GM12878 (cell line): ENCODE results near the gene C11orf16. TPM values are rescaled to one million over a fixed set of nuclear protein-coding genes. Genes with fewer than 3 reads are reported as not detected.
A peak's percentile ranks its signal among the peaks of the same experiment; 100 is the strongest.

ENCODE experiments used
- ATAC-seq: fragments of 200-7000 bp; cut with Tn5 transposase; 3 replicates; pipeline ENCODE4 v1.9.1; 2020; ENCODE audit warnings: mild to moderate bottlenecking, moderate library complexity
- BruUV-seq: library from RNA; stranded (reverse); fragments of 400-500 nt; replicated peaks from 2 replicates; lab custom pipeline; 2021; lab: Mats Ljungman, UMichigan
- CTCF ChIA-PET: fragments of 300-600 bp; sonication (Branson Sonifier 250); formaldehyde crosslinking; extraction: SDS; loops from one replicate; lab custom pipeline; 2021; ENCODE audit warnings: inconsistent platforms; lab: Yijun Ruan, JAX
- POLR2A ChIA-PET: fragments of 350-600 bp; formaldehyde crosslinking; extraction: SDS; loops from one replicate; lab custom pipeline; 2021; ENCODE audit warnings: inconsistent platforms; lab: Charles Lee
- RAD21 ChIA-PET: fragments of 300-600 bp; sonication (Branson Sonifier 250); formaldehyde crosslinking; loops from one replicate; lab custom pipeline; 2023; ENCODE audit warnings: antibody characterized with exemption; ENCODE audit not compliant: unreplicated experiment; lab: Charles Lee
- SMC1A ChIA-PET: fragments of 300-600 bp; sonication (Branson Sonifier 250); formaldehyde crosslinking; loops from one replicate; lab custom pipeline; 2023; ENCODE audit not compliant: unreplicated experiment, uncharacterized antibody; lab: Charles Lee
- DNase-seq: peaks from one replicate; pipeline ENCODE4 v3.0.0-alpha.2; 2011; ENCODE audit warnings: low read depth, low spot score
- FAIRE-seq: peaks from 3 replicates; lab custom pipeline; 2011; peaks lifted over from hg19 to GRCh38; lab: Jason Lieb, UNC
- H2AFZ ChIP-seq: 2 replicates; pipeline ENCODE4 v1.6.0; 2011; ENCODE audit warnings: low read depth, low read length, control low read depth; ENCODE audit not compliant: control insufficient read depth
- H3K27ac ChIP-seq: 2 replicates; pipeline ENCODE4 v1.5.1; 2011; ENCODE audit warnings: control low read depth; ENCODE audit not compliant: control insufficient read depth, insufficient read depth
- H3K27me3 ChIP-seq, 2 experiments: replicated peaks in 1 of 2; 2 replicates each; pipeline versions ENCODE4 v1.6.0 to v1.6.1; 2011; ENCODE audit warnings: low read length in 1 of 2; ENCODE audit not compliant: control insufficient read depth in 2 of 2, insufficient read depth in 2 of 2
- H3K36me3 ChIP-seq, 2 experiments: 2 replicates each; pipeline ENCODE4 v1.5.1; 2011; ENCODE audit warnings: low read length in 1 of 2; ENCODE audit not compliant: control insufficient read depth in 2 of 2, insufficient read depth in 2 of 2
- H3K4me1 ChIP-seq: 2 replicates; pipeline ENCODE4 v1.6.1; 2011; ENCODE audit warnings: mild to moderate bottlenecking, low read length, moderate library complexity, mixed read lengths; ENCODE audit not compliant: control insufficient read depth, insufficient read depth
- H3K4me2 ChIP-seq: 2 replicates; pipeline ENCODE4 v1.6.0; 2011; ENCODE audit warnings: control low read depth; ENCODE audit not compliant: control insufficient read depth, insufficient read depth
- H3K4me3 ChIP-seq: fragments of 200-600 bp; sonication (generic); 2 replicates; pipeline ENCODE4 v1.5.1; 2016
- H3K79me2 ChIP-seq: 2 replicates; pipeline ENCODE4 v1.6.0; 2011; ENCODE audit warnings: low read length; ENCODE audit not compliant: control insufficient read depth, insufficient read depth
- H3K9ac ChIP-seq: 2 replicates; pipeline ENCODE4 v1.8.0; 2011; ENCODE audit warnings: low read length, control low read depth, mixed read lengths; ENCODE audit not compliant: control insufficient read depth, insufficient read depth
- H3K9me3 ChIP-seq: replicated peaks from 3 replicates; pipeline ENCODE4 v1.5.1; 2011; ENCODE audit warnings: mild to moderate bottlenecking, low read length; ENCODE audit not compliant: control insufficient read depth, insufficient read depth
- H4K20me1 ChIP-seq: 2 replicates; pipeline ENCODE4 v1.6.0; 2011; ENCODE audit not compliant: control insufficient read depth, insufficient read depth
- BACH1 ChIP-seq: fragments of 450-650 bp; IDR thresholded peaks from 2 replicates; pipeline ENCODE4 v1.6.1; 2017; ENCODE audit warnings: mild to moderate bottlenecking, borderline replicate concordance
- BHLHE40 ChIP-seq, 2 experiments: fragments of 450-650 bp in 1 of 2; IDR thresholded peaks; 2 replicates each; pipeline ENCODE4 v1.6.1; 2011 to 2017; ENCODE audit warnings: low read depth in 2 of 2, borderline replicate concordance in 1 of 2, improper control_type of control experiment in 1 of 2, low read length in 1 of 2, mild to moderate bottlenecking in 1 of 2
- CHD2 ChIP-seq: IDR thresholded peaks from 2 replicates; pipeline ENCODE4 v1.6.1; 2011; ENCODE audit warnings: low read depth, low read length, improper control_type of control experiment, borderline replicate concordance
- EGR1 ChIP-seq, 2 experiments: IDR thresholded peaks; 1 replicate in 1 of 2; 2 replicates in 1 of 2; pipeline ENCODE4 v1.6.1; 2011 to 2012; ENCODE audit warnings: low read depth in 2 of 2, low read length in 2 of 2, borderline replicate concordance in 1 of 2, mild to moderate bottlenecking in 1 of 2, moderate library complexity in 1 of 2
- EP300 ChIP-seq, 2 experiments: fragments of 150-350 bp in 1 of 2; IDR thresholded peaks; 2 replicates each; pipeline ENCODE4 v1.6.1; 2011 to 2012; ENCODE audit warnings: low read depth in 2 of 2, low read length in 2 of 2, borderline replicate concordance in 1 of 2, improper control_type of control experiment in 1 of 2, inconsistent platforms in 1 of 2; ENCODE audit not compliant: control insufficient read depth in 1 of 2
- GABPA ChIP-seq: IDR thresholded peaks from 2 replicates; pipeline ENCODE4 v1.6.1; 2014; ENCODE audit warnings: antibody characterized with exemption, low read depth, mild to moderate bottlenecking, inconsistent platforms
- KLF5 ChIP-seq: fragments of 450-650 bp; IDR thresholded peaks from 2 replicates; pipeline ENCODE4 v1.6.1; 2014; ENCODE audit warnings: mild to moderate bottlenecking; ENCODE audit not compliant: partially characterized antibody
- MLLT1 ChIP-seq: fragments of 450-650 bp; IDR thresholded peaks from 2 replicates; pipeline ENCODE4 v1.6.1; 2016; ENCODE audit warnings: mild to moderate bottlenecking
- MTA3 ChIP-seq: IDR thresholded peaks from 2 replicates; pipeline ENCODE4 v1.6.1; 2012; ENCODE audit warnings: low read length, inconsistent platforms, borderline replicate concordance
- MXI1 ChIP-seq: fragments of 150-350 bp; IDR thresholded peaks from 2 replicates; pipeline ENCODE4 v1.6.1; 2011; ENCODE audit warnings: low read depth, mild to moderate bottlenecking, inconsistent platforms, low read length, improper control_type of control experiment
- PKNOX1 ChIP-seq: fragments of 450-650 bp; IDR thresholded peaks from 2 replicates; pipeline ENCODE4 v1.6.1; 2016; ENCODE audit warnings: mild to moderate bottlenecking
- SPI1 ChIP-seq: IDR thresholded peaks from 2 replicates; pipeline ENCODE4 v1.6.1; 2011; ENCODE audit warnings: low read depth, mild to moderate bottlenecking, low read length, moderate library complexity, borderline replicate concordance; ENCODE audit not compliant: insufficient read depth
- TCF3 ChIP-seq: IDR thresholded peaks from 2 replicates; pipeline ENCODE4 v1.6.1; 2012; ENCODE audit warnings: low read depth, mild to moderate bottlenecking, low read length, borderline replicate concordance; ENCODE audit not compliant: insufficient read depth
- ZBED1 ChIP-seq: IDR thresholded peaks from 2 replicates; pipeline ENCODE4 v1.6.1; 2016; ENCODE audit warnings: borderline replicate concordance
- WGBS: methylation state at CpG from one replicate; pipeline ENCODE4 v1.1.6; 2016; ENCODE audit warnings: low lambda C conversion rate; ENCODE audit not compliant: insufficient replicate concordance, insufficient coverage; ENCODE audit errors: missing lambda C conversion rate; 5-methylcytosine and 5-hydroxymethylcytosine counted together
- in situ Hi-C: fragments of 300-500 bp; cut with MboI; formaldehyde crosslinking; loops from 9 replicates; pipeline ENCODE4 v1.14.3; 2018; ENCODE audit warnings: mixed read lengths
- intact Hi-C: fragments of 100-400 bp; cut with micrococcal nuclease; formaldehyde crosslinking; loops from one replicate; pipeline ENCODE4 v1.14.2; 2022; ENCODE audit not compliant: unreplicated experiment
- polyA plus RNA-seq, 11 experiments: library from polyadenylated mRNA; depleted of rRNA in 4 of 11; unstranded in 6 of 11; stranded (reverse) in 5 of 11; fragments of >200 nt; fragmentation: Nextera tagmentation in 4 of 11; fragmentation: Illumina TruSeq in 1 of 11; extraction: Ambion mirVana in 4 of 11; extraction: Trizol in 1 of 11; gene quantifications; 1 replicate in 1 of 11; 2 replicates in 10 of 11; pipeline versions ENCODE4 v1.2.1 to v1.2.3, GENCODE V29; 2011 to 2016; ENCODE audit warnings: inconsistent platforms in 2 of 11, missing spikeins in 2 of 11, low read depth in 1 of 11
- total RNA-seq, 4 experiments: library from RNA; depleted of rRNA in 3 of 4; stranded (reverse); fragments of >200 nt in 3 of 4; fragmentation: Illumina TruSeq in 1 of 4; extraction: Trizol in 1 of 4; gene quantifications; 2 replicates each; pipeline versions ENCODE4 v1.2.1 to v1.2.3, GENCODE V29; 2013 to 2021

C11orf16 gene
- total and polyA plus RNA-seq, 10 of the 15 experiments (the other 5 are each of a cell fraction or from before 2014, with no cell fraction given) = 0.05 to 0.39 (median 0.32) TPM; not detected in 7

GRCh38 chr11:8963569-8964323 lies 31.0 kb upstream of the C11orf16 start:
- ATAC-seq (peak; percentile 81), FAIRE-seq (peak; percentile 94), DNase-seq (peak; percentile 37)
- ChIA-PET RAD21 (interaction anchor here (0.9 to 2.6 kb wide), 13 partner anchors 15 to 762 kb away, joined by 3 to 9 read pairs (median 5); partner anchors contain the start of genes STK33 and ZNF143), POLR2A (interaction anchor here (0.7 to 1.6 kb wide), 7 partner anchors 52 to 350 kb away, joined by 3 to 10 read pairs (median 3); partner anchors contain the start of genes RPL27A and TRIM66), CTCF (interaction anchor here (0.6 to 2.6 kb wide), 9 partner anchors 10 to 397 kb away, joined by 4 to 26 read pairs (median 5); no protein-coding TSS in a partner anchor), SMC1A (interaction anchor here (0.7 to 1.5 kb wide), 6 partner anchors 22 to 543 kb away, joined by 3 to 4 read pairs (median 4); no protein-coding TSS in a partner anchor)
- TF ChIP-seq MLLT1 = peak; percentile 87; the same call in 1 of the 2 replicates
- TF ChIP-seq ZBED1 = no peak
- TF ChIP-seq CHD2 = no peak
- peak; percentile 57; the same call in 1 of the 2 replicates for TF ChIP-seq MXI1
- TF ChIP-seq MTA3 = no peak
- TF ChIP-seq BHLHE40 (IDR thresholded peaks at IDR 0.05; ENCODE audit: borderline replicate concordance in 1 of 2, low read depth in 2 of 2, low read length in 1 of 2) = no peak
- 0 out of 2 replicates have a peak, but pooled peaks have one; percentile 34 for TF ChIP-seq PKNOX1
- TF ChIP-seq GABPA = no peak
- TF ChIP-seq KLF5 = no peak
- TF ChIP-seq EP300 (IDR thresholded peaks at IDR 0.05; ENCODE audit: borderline replicate concordance in 1 of 2, control insufficient read depth in 1 of 2, low read depth in 2 of 2, low read length in 2 of 2) = no peak
- TF ChIP-seq EGR1 (IDR thresholded peaks at IDR 0.05; ENCODE audit: borderline replicate concordance in 1 of 2, low read depth in 2 of 2, low read length in 2 of 2) = no peak
- peak; percentile 78; the same call in 1 of the 2 replicates for TF ChIP-seq BACH1
- TF ChIP-seq SPI1 = peak; percentile 25; the same call in 1 of the 2 replicates
- TF ChIP-seq TCF3 = 0 out of 2 replicates have a peak, but pooled peaks have one; percentile 69
- H3K9me3 ChIP-seq = no peaks in the 10 kb centered on the region
- H3K27me3 ChIP-seq = no peaks in the 10 kb centered on the region
- H3K36me3 ChIP-seq = no peaks in the 10 kb centered on the region
- H3K4me2 ChIP-seq = peak overlapping the region; percentile 91
- in situ Hi-C loops = no loop called here
- H3K4me1 ChIP-seq = peaks cover 10% of the 10 kb centered on the region
- H4K20me1 ChIP-seq = no peaks in the 10 kb centered on the region
- intact Hi-C loops = loop anchor here (5.0 kb wide), 3 partner anchors 99 to 396 kb away; a partner anchor contains a TSS
- BruUV-seq = no TSS peak
- H3K79me2 ChIP-seq = peaks cover 34% of the 10 kb centered on the region
- H3K27ac ChIP-seq = peak overlapping the region; percentile 92
- peak overlapping the region; percentile 83 for H3K4me3 ChIP-seq
- peak overlapping the region; percentile 94 for H3K9ac ChIP-seq
- WGBS = 1% methylated on average over 33 of the region's 39 CpGs
- H2AFZ ChIP-seq = peak overlapping the region; percentile 94
